AG08395 (cell line): ENCODE measurements around the gene PANK4.

Experiments used
- DNase-seq: peaks from one replicate; pipeline ENCODE4 v3.0.0; 2012; ENCODE audit warnings: mixed read lengths, low spot score

The PANK4 gene

DNA sequence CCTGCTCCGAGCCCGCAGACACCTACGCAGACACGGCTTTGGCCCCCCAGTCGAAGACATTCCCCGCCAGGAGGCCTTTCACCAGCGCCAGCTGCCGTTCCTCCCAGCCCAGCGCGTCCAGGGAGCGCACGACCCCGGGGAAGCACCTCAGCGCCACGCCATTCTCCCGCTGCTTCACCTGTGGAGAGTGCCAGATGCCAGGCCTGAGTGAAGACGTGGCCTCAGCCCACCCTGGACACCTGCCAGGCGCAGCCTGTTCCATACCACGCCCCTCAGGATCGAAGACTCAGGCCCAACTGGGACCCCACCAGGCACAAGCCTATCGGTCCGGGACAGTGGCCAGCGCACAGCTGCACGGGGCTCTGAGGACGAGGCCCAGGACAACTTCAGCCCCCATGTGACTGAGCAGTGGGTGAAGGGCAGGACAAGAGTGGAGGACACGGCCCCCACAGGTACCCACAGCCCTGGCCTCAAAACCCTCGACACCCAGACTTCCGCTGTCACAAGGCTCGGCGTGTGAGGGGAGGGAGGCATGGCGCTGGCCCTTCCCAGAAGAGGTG is 13.5 kb downstream of the PANK4 start:
- no peak for DNase-seq

DNA sequence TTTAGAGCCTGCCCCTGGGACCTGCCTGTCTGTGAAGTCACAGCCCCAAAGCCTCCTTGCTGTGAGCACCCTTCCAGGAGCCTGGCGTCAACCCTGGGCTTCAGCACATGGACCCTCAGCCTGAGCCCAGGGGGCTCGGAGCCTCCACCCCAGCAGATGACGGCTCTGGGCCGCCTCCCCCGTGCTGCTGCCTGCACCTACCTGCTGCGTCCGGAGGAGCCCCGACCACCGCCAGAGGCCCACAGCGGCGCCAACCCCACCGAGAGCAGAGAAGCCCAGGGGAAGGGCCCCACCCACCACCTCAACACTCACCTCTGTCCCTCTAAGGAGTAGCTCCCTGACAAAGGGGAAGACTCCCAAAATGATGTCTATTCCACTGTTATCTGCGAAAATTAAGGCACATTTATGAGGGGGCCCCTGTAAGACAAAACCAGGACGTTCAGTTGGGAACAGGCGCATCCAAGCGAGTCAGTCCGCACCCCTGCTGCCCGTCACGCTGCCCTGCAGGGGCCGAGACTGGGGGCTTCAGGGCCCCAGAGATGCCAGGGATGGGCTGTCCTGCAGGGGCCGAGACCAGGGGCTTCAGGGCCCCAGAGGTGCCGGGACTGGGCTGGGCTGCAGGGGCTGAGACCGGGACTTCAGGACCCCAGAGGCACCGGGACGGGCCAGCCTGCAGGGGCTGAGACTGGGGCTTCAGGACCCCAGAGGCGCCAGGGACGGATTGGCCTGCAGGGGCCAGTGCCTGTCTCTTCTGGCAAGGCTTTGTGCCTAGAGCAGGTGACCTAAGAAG is 15.8 kb downstream of the PANK4 start:
- DNase-seq, result no peak

DNA sequence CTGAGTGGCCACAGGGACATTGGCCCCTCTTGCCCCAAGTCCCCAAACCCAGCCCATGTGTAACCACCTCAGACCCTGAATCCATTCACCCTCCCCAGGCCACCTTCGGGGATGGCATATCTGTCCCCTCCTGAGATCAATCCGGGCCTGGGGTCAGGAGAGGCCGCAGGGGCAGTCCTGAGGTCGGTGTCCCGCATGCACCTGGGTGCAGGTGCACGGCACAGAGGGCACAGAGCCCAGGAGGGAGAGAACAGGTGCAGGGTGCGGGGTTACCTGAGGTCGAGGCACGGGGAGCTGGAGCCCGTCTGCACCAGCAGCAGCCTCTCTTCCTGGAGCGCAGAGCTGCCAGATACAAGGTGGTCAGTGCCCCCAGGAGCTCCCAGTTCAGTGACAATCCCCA is 16.8 kb downstream of the PANK4 start:
- DNase-seq, result no peak

DNA sequence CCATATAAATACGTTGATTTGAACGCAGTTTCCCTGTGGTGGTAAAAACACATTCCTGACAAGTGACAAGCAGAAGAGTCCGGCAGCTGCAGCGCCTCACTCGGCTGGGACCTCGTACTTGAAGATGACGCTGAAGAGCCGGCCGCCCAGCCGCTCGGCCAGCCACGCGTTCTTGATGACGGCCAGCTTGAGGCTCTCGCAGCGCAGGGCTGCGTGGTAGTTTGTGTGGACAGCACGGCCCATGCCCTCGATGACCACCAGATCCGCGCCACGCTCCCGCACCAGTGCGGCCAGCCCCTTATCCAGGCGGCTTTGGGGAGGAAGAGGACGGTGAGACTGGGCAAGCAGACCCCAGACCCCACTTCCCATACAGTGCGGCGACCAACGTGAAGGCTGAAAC is 17.6 kb downstream of the PANK4 start:
- no peak for DNase-seq

DNA sequence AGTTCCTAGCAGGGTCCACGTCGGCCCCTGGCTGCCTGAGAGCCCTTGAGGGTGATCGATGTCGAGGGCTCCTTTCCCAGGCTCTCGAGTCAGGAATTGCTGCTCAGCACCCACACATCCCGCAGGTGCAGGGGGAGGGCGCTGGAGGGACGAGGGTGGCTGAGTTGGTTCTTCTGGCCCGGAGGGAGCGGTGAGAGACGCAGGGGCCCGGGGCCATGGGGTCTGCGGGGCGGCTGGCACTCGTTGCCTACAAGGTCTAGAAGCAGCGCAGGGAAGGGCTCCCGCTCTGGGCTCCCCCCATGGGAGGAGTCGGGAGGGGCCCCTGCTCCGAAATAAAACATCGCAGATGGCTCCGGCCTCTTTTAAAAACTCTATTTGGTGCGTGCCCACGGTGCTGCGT is 18.2 kb downstream of the PANK4 start:
- no peak for DNase-seq

DNA sequence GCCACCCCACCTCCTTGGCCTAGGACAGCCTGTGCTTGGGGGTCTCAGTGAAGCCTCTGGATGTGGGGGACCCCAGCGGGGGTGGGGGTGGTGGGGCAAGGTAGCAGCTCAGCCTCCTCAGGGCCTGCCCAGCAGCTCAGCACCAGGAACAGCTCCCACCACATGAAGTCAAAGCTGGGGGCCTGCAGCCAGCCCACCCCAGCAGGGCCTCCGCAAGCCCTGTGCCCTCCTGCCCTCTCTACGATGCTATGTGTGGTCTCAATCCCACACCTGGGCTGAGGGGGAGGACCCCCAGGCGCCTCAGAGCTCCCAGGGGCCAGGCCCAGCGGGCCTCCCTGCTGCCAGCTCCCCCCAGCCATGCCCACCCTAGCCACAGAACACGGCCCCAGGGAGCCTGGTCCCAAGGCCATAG is 18.6 kb downstream of the PANK4 start:
- DNase-seq, result no peak

DNA sequence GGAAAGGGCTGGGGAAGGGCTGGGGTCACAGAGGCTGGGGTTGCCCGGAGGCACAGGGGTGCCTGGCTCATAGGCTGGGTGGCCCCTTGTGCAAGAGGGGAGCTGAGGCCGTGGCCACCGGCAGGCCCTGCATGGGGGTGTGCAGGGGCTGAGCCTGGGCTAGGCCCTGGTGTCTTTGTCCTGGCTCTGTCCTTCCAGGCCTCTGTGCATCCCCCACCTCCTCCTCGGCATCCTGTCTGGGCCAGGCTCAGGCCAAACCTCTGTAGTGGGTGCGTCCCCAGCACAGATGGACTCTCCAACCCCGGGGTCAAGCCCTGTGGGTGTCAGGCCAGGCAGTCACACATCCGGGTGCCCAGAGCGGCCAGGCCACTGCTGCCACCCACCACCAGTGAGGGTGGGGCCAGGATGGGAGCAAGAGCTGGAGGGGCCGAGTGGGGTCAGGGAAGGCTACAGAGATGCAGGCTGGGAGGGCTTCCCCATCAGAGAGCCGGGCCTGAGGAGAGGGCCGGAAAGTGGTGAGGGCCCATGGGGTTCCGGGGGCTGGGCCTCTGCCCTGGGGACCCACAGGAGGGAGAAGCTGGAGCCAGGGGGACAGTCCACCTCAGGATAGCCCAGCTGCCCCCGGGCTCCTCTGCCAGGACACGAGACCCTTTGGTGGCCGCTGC is 19.4 kb downstream of the PANK4 start:
- DNase-seq, result no peak

DNA sequence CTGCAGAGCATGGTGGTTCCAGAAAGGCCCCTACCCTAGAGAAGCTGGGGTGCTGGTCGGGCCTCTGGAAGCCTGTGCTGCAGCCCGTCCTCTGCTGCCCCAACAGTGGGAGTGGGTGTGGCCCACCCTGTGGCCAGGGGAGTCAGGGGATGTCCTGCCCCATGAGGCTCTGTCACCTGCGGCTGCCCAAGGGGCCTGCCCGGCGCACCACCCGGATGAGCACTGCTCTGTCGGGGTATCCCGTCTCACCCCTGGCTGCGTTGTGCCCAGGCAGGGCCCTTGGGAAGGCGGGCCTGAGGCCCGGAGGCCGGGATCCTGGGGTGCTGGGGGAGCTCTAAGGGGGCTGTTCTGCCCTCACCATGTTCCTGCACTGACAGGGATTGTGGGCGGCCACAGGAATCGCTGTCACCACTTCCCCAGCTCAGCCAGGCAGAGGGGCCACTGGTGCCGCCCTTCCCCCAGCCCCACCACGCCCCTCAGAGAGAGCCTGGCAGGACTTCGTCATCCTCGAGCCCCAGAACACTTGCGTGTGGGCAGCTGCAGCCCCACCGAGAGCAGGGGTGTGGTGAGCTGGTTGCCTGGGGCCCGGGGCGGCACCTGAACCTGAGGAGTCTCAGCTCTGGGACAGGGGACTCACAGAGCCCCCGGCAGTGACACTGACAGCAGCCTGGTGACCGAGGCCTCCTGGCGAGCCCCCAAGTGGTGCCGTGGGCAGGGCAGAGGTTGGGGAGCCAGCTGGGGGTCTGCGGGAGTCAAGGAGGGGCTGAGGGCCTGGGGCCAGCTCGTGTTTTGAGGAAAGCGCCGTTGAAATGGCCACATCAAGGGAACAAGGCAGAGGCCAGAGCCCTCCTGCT is 20.2 kb downstream of the PANK4 start:
- no peak for DNase-seq

DNA sequence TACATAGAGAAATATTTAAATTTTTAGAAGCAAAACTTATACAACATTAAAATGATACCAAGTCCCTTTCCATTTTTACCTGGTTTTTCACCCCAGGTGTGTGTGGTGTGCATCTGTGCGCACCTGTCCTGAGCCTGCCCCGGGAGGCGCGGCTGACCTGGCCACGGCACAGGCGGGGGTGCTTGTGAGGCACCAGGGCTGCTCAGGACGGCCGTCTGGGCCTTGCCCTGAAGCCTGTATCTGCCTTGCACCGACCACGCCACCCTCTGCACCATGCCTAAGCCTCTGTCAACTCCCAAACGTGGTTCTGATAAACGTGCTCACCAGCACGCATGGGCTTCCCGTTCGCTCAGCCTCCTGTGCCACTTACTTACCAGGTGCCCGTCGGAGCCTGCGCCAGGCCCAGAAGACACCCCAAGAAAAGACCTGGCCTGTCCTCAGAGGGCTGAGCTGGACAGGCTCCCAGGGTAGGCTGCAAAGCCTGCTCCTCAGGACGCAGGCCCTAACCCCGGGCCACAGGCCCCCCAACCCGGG is 20.9 kb downstream of the PANK4 start:
- no peak for DNase-seq

DNA sequence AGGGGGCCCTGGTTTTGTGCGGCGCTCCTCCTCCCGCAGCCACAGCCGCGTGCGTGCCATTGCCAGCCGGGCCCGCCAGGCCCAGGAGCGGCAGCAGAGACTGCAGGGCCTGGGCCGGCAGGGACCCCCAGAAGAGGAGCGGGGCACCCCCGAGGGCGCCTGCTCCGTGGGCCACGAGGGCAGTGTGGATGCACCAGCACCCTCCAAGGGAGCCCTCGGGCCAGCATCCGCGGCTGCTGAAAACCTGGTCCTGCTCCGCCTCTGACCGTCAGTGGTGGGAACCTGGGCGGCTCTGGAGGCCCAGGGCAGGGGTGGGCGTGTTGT is 21.5 kb downstream of the PANK4 start:
- DNase-seq, result no peak

DNA sequence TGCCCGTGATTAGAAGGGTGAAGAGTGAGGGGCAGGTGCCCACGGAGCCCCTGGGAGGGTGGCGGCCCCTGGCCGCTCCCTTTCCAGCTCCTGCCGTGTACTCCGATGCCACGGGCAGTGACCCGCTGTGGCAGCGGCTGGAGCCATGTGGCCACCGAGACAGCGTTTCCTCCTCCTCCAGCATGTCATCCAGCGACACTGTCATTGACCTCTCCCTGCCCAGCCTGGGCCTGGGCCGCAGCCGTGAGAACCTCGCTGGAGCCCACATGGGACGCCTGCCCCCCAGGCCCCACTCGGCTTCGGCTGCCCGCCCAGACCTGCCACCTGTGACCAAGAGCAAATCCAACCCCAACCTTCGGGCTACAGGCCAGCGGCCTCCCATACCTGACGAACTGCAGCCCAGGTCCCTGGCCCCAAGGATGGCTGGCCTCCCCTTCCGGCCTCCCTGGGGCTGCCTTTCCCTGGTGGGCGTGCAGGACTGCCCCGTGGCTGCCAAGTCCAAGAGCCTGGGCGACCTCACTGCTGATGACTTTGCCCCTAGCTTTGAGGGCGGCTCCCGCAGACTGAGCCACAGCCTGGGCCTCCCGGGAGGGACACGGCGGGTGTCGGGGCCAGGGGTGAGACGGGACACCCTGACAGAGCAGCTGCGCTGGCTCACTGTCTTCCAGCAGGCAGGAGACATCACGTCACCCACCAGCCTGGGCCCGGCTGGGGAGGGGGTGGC is 22.0 kb downstream of the PANK4 start:
- DNase-seq, result no peak

DNA sequence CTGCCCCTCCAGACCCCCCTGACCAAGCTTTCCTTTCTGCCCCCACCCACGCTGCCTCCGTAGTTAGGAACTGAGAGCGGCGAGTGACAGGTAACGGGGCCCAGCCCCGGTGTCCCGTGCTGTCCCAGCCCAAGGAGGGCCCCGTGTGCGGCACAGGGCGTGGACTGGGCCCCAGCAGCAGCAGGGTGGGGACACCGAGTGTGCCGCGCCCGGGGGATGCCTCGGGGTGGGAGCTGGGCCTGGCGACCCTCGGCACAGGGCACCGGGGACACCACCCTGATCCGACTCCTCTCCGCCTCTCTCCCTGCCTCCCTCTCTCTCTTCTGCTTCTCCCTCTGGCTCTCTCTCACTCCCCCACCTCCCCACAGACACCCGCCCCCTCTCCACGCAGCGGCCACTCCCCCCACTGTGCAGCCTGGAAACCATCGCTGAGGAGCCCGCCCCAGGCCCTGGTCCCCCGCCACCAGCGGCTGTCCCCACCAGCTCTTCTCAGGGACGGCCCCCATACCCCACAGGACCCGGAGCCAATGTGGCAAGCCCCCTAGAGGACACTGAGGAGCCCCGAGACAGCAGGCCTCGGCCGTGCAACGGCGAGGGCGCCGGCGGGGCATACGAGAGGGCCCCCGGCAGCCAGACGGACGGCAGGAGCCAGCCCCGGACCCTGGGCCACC is 22.7 kb downstream of the PANK4 start:
- no peak for DNase-seq

DNA sequence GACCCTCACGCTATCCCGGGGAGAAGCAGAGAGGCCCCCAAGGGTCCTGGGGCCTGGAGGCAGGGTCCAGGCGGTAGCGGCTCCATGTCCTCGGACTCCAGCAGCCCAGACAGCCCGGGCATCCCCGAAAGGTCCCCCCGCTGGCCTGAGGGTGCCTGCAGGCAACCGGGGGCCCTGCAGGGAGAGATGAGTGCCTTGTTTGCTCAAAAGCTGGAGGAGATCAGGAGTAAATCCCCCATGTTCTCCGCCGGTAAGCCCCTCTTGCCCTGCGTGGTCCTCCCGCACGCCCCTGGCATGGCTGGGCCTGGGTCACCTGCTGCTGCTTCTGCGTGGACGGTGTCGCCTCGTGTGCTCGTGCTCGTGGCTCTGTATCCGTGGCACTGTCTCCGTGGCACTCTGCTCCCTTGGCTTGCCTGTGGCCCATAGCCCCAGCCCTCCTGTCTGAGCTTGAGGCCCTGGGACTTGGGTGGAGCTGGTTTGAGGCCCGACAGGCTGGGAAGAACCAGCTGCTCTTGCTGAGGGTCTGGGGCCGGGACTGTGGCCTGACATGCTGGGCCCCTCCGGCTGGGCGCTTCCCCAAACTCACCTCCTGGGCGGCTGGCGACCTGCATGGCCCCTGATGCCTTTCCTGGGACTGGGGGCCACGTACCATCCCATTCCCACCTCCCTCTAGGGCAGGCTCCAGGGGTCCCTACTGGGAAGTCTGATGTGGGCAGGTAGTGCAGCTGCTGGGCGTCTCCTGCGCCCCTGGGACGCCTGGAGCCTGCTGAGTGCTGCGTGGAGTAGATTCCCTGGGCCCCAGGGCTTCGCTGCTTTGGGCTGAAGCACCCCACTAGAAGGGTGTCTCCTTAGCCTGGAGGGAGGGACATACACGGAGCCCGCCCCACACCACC is 23.5 kb downstream of the PANK4 start:
- no peak for DNase-seq

DNA sequence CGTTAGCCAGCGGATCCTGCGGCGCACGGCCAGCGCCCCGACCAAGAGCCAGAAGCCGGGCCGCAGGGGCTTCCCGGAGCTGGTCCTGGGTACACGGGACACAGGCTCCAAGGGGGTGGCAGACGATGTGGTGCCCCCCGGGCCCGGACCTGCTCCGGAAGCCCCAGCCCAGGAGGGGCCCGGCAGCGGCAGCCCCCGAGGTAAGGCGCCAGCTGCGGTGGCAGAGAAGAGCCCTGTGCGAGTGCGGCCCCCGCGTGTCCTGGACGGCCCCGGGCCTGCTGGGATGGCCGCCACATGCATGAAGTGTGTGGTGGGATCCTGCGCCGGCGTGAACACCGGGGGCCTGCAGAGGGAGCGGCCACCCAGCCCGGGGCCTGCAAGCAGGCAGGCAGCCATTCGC is 24.2 kb downstream of the PANK4 start:
- DNase-seq, result no peak

DNA sequence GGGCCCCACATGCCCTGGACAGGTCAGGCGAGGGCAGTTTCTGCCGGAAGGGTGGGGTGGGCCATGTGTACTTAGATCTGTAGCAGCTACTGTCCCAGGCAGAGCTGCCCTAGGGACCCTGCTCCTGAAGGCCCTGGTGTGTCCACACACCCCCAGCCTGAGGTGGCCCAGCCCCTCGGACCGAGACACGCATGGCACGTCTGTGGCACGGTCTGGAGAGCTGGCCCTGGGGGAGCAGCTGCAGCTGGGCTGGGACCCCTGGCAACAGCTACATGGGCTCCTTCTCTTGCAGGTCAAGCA is 24.6 kb downstream of the PANK4 start:
- DNase-seq, result no peak

DNA sequence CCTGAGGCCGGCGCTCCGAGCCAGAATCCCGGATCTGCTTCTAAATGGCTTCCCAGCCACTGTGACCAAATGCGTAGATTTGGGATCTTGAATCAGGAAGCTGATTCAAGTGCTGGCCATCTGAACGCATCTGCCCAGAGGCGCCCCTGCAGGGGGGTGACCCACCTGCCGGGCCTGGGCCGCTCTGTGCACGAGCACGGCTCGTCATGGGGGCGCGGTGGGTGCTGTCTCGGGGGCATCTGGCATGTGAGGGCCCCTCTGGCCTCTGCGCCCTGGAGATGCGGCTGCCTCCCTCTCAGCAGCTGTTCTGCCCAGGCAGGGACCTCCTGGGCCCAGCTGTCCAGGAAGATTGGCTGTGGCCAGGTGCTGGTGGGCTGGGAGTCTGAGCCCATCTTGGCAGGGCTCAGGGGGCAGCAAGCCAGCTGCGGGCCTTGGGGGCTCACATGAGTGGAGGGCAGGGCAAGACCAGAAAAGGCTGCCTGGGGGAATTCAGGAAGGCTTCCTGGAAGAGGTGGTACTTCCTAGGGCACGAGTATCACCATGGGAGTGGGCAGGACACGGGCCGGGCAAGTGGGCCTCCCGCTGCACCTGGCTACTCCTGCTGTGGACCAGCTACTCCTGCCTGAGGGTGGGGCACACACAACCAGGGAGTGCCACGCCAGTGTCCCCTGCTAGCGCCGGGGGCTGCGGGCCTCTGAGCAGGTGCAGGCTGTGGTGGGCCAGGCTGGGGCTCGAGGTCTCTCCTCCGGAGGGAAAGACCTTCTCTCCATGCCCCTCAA is 25.2 kb downstream of the PANK4 start:
- no peak for DNase-seq

DNA sequence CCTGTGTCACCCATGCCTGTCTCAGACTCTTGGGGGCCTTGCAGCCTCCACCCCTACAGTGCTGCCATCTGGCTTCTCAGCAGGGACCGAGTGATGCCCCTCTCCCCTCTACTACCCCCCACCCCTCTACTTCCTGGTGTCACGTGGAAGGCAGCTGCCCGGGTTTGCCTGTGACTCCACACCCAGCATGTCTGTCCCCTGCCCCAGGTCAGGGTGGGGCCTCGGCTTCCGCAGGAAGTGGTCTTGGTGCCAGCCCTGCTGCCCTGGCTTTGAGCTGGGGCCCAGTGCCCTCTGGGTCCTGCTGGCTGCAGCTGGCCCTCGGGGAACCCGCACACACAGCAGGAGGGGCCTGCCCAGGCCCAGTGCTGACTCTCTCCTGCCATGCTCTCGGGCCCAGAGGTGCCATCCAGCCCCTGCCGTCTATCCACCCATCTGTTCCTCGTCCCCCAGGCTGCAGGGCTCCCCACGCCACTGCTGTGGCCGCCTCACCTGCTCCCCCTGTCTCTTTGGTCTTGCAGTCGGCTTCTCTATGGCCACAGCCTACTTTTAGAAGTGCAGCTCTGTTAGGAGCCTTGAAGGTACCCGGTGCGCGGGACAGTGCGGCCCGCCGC is 26.3 kb downstream of the PANK4 start:
- DNase-seq, result no peak

DNA sequence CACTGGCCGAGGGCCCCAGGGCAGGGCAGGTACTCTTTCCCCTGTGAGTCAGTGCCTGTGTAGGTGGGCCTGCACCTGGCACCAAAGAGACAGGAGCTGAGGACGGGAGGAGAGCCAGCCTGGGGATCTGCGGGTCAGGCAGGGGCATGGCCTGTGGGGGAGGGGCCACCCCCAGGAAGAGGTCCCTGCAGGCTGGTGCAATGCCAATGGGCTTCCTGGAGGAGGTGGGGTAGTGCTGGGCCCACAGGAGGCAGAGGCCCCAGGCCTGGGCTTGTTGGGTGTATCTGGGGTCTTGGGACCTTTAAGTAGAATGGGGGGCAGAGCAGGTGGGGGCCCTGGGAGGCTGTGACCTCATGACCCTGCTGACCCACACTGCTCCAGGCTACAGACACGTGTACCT is 27.1 kb downstream of the PANK4 start:
- DNase-seq, result no peak

DNA sequence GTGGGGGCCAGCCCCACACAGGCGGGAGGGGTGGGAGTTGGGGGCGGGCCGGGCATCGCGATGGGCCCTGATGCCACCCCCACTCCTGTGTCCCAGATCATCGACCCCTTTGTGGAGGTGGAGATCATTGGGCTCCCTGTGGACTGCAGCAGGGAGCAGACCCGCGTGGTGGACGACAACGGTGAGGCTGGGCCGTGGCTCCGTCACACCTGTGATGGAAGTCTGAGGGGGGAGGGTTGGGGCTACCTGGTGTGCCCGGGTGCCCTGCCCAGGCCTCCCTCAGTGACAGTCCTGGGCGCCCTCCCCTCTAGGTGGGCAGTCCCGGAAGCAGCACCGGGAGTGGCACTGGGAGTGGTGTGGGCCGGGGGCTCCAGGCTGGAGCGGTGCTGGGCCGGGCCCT is 27.7 kb downstream of the PANK4 start:
- DNase-seq, result no peak
